GM23338 (cell line): ENCODE measurements around the gene DACT2. TPM values are rescaled to one million over a fixed set of nuclear protein-coding genes. Genes with fewer than 3 reads are reported as not detected.

Experiments used
- ATAC-seq: fragments of 200-7000 bp; cut with Tn5 transposase; 3 replicates; pipeline ENCODE4 v1.9.1; 2020
- DNase-seq: peaks from one replicate; pipeline ENCODE4 v3.0.0-alpha.2; 2015; ENCODE audit warnings: low spot score
- H2AFZ ChIP-seq: fragments of 200-600 bp; sonication (generic); 2 replicates; pipeline ENCODE4 v1.8.0; 2016; ENCODE audit warnings: antibody characterized with exemption, mild to moderate bottlenecking, moderate library complexity
- H3F3A ChIP-seq: fragments of 200-600 bp; sonication (generic); replicated peaks from 2 replicates; pipeline ENCODE4 v1.8.0; 2017; ENCODE audit warnings: antibody characterized with exemption, mixed run types, low read depth
- H3K27ac ChIP-seq: fragments of 200-600 bp; sonication (generic); 2 replicates; pipeline ENCODE4 v1.6.1; 2016; ENCODE audit warnings: low read depth
- H3K27me3 ChIP-seq: fragments of 200-600 bp; sonication (generic); 2 replicates; pipeline ENCODE4 v1.8.0; 2016; ENCODE audit warnings: mild to moderate bottlenecking, mixed run types, moderate library complexity; ENCODE audit not compliant: insufficient read depth
- H3K36me3 ChIP-seq: fragments of 200-600 bp; sonication (generic); 2 replicates; pipeline ENCODE4 v1.8.0; 2016; ENCODE audit warnings: mild to moderate bottlenecking; ENCODE audit not compliant: insufficient read depth
- H3K4me1 ChIP-seq: fragments of 200-600 bp; sonication (generic); 2 replicates; pipeline ENCODE4 v1.8.0; 2016; ENCODE audit warnings: mild to moderate bottlenecking, moderate library complexity; ENCODE audit not compliant: insufficient read depth
- H3K4me2 ChIP-seq: fragments of 200-600 bp; sonication (generic); 2 replicates; pipeline ENCODE4 v1.7.1; 2017; ENCODE audit warnings: mixed run types
- H3K4me3 ChIP-seq: fragments of 200-600 bp; sonication (generic); 2 replicates; pipeline ENCODE4 v1.6.1; 2016; ENCODE audit warnings: mixed run types
- H3K79me2 ChIP-seq: fragments of 200-600 bp; sonication (generic); replicated peaks from 2 replicates; pipeline ENCODE4 v1.8.0; 2017; ENCODE audit warnings: mild to moderate bottlenecking; ENCODE audit not compliant: insufficient read depth
- H3K9me2 ChIP-seq: fragments of 200-600 bp; sonication (generic); 2 replicates; pipeline ENCODE4 v1.8.0; 2017; ENCODE audit not compliant: insufficient read depth
- H4K20me1 ChIP-seq: fragments of 200-600 bp; sonication (generic); replicated peaks from 2 replicates; pipeline ENCODE4 v1.8.0; 2017; ENCODE audit warnings: mild to moderate bottlenecking; ENCODE audit not compliant: insufficient read depth
- H3K27ac Mint-ChIP-seq: 2 replicates; pipeline ENCODE4 v1.8.0; 2020; ENCODE audit warnings: inconsistent platforms, mild to moderate bottlenecking, moderate library complexity, mixed read lengths
- H3K27me3 Mint-ChIP-seq: 3 replicates; pipeline ENCODE4 v1.8.0; 2022; ENCODE audit warnings: low read depth, mild to moderate bottlenecking, moderate library complexity, mixed read lengths, inconsistent platforms; ENCODE audit not compliant: insufficient read depth, poor library complexity
- H3K36me3 Mint-ChIP-seq: 3 replicates; pipeline ENCODE4 v1.8.0; 2021; ENCODE audit warnings: low read depth, mild to moderate bottlenecking, inconsistent platforms, moderate library complexity, mixed read lengths
- H3K4me1 Mint-ChIP-seq: 3 replicates; pipeline ENCODE4 v1.8.0; 2020; ENCODE audit warnings: mild to moderate bottlenecking, inconsistent platforms, mixed read lengths
- H3K4me3 Mint-ChIP-seq: 3 replicates; pipeline ENCODE4 v1.8.0; 2021; ENCODE audit warnings: moderate library complexity, mild to moderate bottlenecking, inconsistent platforms, mixed read lengths
- H3K9me3 Mint-ChIP-seq: 3 replicates; pipeline ENCODE4 v1.8.0; 2020; ENCODE audit warnings: moderate library complexity, mild to moderate bottlenecking, inconsistent platforms, mixed read lengths
- CTCF ChIP-seq, 2 experiments: fragments of 200-600 bp in 1 of 2; sonication (generic) in 1 of 2; conservative IDR thresholded peaks; 2 replicates each; pipeline versions ENCODE4 v1.5.1 to v1.6.1; 2016 to 2017; ENCODE audit warnings: antibody characterized with exemption in 2 of 2, low read depth in 2 of 2, mild to moderate bottlenecking in 2 of 2, moderate library complexity in 1 of 2
- EZH2 ChIP-seq: fragments of 200-600 bp; sonication (generic); IDR thresholded peaks from one replicate; pipeline ENCODE4 v1.8.0; 2017; ENCODE audit warnings: antibody characterized with exemption, mild to moderate bottlenecking, low read depth; ENCODE audit not compliant: unreplicated experiment
- EZH2phosphoT487 ChIP-seq: fragments of 200-600 bp; sonication (generic); IDR thresholded peaks from one replicate; pipeline ENCODE4 v1.8.1; 2018; ENCODE audit warnings: antibody characterized with exemption; ENCODE audit not compliant: unreplicated experiment
- NANOG ChIP-seq: IDR thresholded peaks from 2 replicates; pipeline ENCODE4 v1.6.1; 2016; ENCODE audit warnings: antibody characterized with exemption, borderline replicate concordance
- STAT1 ChIP-seq: IDR thresholded peaks from one replicate; pipeline ENCODE4 v1.6.1; 2016; ENCODE audit warnings: antibody characterized with exemption; ENCODE audit not compliant: unreplicated experiment
- ZNF462 ChIP-seq: fragments of 250-450 bp; sonication (Bioruptor Pico); IDR thresholded peaks from 2 replicates; pipeline ENCODE4 v1.5.0; 2020; ENCODE audit warnings: mild to moderate bottlenecking, moderate library complexity
- polyA plus RNA-seq: library from polyadenylated mRNA; unstranded; fragments of >200 nt; fragmentation: Nextera tagmentation; extraction: Ambion mirVana; gene quantifications from 2 replicates; pipeline ENCODE4 v1.2.1, GENCODE V29; 2016
- total RNA-seq: library from RNA; depleted of rRNA; stranded (reverse); fragments of >200 nt; shearing (Covaris generic); gene quantifications from 2 replicates; pipeline ENCODE4 v1.2.3, GENCODE V29; 2014
- TF ChIP-seq, protein P1 (sequence below): IDR thresholded peaks from one replicate; pipeline ENCODE4 v1.6.1; 2018; ENCODE audit warnings: antibody characterized with exemption; ENCODE audit not compliant: unreplicated experiment
- TF ChIP-seq, protein P2 (sequence below): IDR thresholded peaks from 2 replicates; pipeline ENCODE4 v1.6.1; 2016; ENCODE audit warnings: antibody characterized with exemption

DACT2 gene
- total and polyA plus RNA-seq, 2 experiments from 2014 or later, result 1.8 to 10.6 TPM

- Mint-ChIP-seq H3K4me1 (peaks cover 9% of the 10 kb centered on the region), H3K27ac (no peak overlapping the region), H3K4me3 (no peak overlapping the region), H3K27me3 (peaks cover 2% of the 10 kb centered on the region), H3K9me3 (peaks cover 16% of the 10 kb centered on the region), H3K36me3 (peaks cover 15% of the 10 kb centered on the region)
- H3K4me1 ChIP-seq, result no peaks in the 10 kb centered on the region
- no peaks in the 10 kb centered on the region for H3F3A ChIP-seq
- TF ChIP-seq NANOG, result no peak
- H4K20me1 ChIP-seq, result no peaks in the 10 kb centered on the region
- H3K36me3 ChIP-seq, result no peaks in the 10 kb centered on the region
- no peak overlapping the region for H3K4me3 ChIP-seq
- DNase-seq, result no peak
- H3K9me2 ChIP-seq, result no peaks in the 10 kb centered on the region
- H3K4me2 ChIP-seq, result no peak overlapping the region
- H3K27ac ChIP-seq, result no peak overlapping the region
- H3K79me2 ChIP-seq, result no peaks in the 10 kb centered on the region
- ATAC-seq, result no peak
- H3K27me3 ChIP-seq, result no peaks in the 10 kb centered on the region
- H2AFZ ChIP-seq, result no peak overlapping the region
Observed at GRCh38 chr6:168368066-168368820, 48.7 kb upstream of the DACT2 start.

- Histone ChIP-seq H3K4me3 (no peak overlapping the region), H3K27ac (no peak overlapping the region), H3K36me3 (no peaks in the 10 kb centered on the region), H3K4me2 (no peak overlapping the region), H2AFZ (no peak overlapping the region), H3K27me3 (no peaks in the 10 kb centered on the region), H3K79me2 (no peaks in the 10 kb centered on the region), H3K9me2 (no peaks in the 10 kb centered on the region), H3K4me1 (no peaks in the 10 kb centered on the region), H4K20me1 (no peaks in the 10 kb centered on the region), H3F3A (no peaks in the 10 kb centered on the region)
- no peak for ATAC-seq
- Mint-ChIP-seq H3K27ac (no peak overlapping the region), H3K27me3 (peaks cover 2% of the 10 kb centered on the region), H3K36me3 (peaks cover 15% of the 10 kb centered on the region), H3K4me3 (no peak overlapping the region), H3K9me3 (peaks cover 19% of the 10 kb centered on the region), H3K4me1 (peaks cover 4% of the 10 kb centered on the region)
- DNase-seq, result no peak
- TF ChIP-seq EZH2 (no peak), ZNF462 (CRISPR knock-in tag) (no peak), CTCF (conservative IDR thresholded peaks at IDR 0.05; ENCODE audit: low read depth in 2 of 2) (no peak), EZH2phosphoT487 (no peak), STAT1 (no peak)
- TF ChIP-seq, protein P1, sequence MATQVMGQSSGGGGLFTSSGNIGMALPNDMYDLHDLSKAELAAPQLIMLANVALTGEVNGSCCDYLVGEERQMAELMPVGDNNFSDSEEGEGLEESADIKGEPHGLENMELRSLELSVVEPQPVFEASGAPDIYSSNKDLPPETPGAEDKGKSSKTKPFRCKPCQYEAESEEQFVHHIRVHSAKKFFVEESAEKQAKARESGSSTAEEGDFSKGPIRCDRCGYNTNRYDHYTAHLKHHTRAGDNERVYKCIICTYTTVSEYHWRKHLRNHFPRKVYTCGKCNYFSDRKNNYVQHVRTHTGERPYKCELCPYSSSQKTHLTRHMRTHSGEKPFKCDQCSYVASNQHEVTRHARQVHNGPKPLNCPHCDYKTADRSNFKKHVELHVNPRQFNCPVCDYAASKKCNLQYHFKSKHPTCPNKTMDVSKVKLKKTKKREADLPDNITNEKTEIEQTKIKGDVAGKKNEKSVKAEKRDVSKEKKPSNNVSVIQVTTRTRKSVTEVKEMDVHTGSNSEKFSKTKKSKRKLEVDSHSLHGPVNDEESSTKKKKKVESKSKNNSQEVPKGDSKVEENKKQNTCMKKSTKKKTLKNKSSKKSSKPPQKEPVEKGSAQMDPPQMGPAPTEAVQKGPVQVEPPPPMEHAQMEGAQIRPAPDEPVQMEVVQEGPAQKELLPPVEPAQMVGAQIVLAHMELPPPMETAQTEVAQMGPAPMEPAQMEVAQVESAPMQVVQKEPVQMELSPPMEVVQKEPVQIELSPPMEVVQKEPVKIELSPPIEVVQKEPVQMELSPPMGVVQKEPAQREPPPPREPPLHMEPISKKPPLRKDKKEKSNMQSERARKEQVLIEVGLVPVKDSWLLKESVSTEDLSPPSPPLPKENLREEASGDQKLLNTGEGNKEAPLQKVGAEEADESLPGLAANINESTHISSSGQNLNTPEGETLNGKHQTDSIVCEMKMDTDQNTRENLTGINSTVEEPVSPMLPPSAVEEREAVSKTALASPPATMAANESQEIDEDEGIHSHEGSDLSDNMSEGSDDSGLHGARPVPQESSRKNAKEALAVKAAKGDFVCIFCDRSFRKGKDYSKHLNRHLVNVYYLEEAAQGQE, result no peak
- TF ChIP-seq, protein P2, sequence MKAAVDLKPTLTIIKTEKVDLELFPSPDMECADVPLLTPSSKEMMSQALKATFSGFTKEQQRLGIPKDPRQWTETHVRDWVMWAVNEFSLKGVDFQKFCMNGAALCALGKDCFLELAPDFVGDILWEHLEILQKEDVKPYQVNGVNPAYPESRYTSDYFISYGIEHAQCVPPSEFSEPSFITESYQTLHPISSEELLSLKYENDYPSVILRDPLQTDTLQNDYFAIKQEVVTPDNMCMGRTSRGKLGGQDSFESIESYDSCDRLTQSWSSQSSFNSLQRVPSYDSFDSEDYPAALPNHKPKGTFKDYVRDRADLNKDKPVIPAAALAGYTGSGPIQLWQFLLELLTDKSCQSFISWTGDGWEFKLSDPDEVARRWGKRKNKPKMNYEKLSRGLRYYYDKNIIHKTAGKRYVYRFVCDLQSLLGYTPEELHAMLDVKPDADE, result no peak
Observed at GRCh38 chr6:168367285-168367751, 47.7 kb upstream of the DACT2 start.
